Inflammatory macrophage treated with lipopolysaccharide for 1 hour (primary cell): ENCODE data around the gene EPS8.
A peak's percentile ranks its signal among the peaks of the same experiment; 100 is the strongest.
"Not testable (repeated sequence)": the region's sequence is repeated elsewhere in the genome, so short reads cannot be mapped to it uniquely, and the experiment has no call there.

Source experiments
- DNase-seq, 2 donors: peaks; one replicate each; pipeline ENCODE4 v3.0.0-alpha.2; 2020 to 2022

Gene EPS8

GRCh38 chr12:15796493-15797141 lies 7.4 kb upstream of the EPS8 start:
- DNase-seq: peak in 1 of 2 donors; percentile 15

- DNase-seq: no peak
These were observed 5.6 kb upstream of the EPS8 start for GRCh38 chr12:15794836-15795235.

GRCh38 chr12:15794196-15794595 lies 5.0 kb upstream of the EPS8 start:
- DNase-seq: no peak

GRCh38 chr12:15788233-15789219 lies 662 bp downstream of the EPS8 start:
- DNase-seq: peak in 1 of 2 donors; percentile 15

- DNase-seq: no peak
These were observed 1.4 kb downstream of the EPS8 start for GRCh38 chr12:15787778-15788177.

GRCh38 chr12:15786772-15787171 lies 2.4 kb downstream of the EPS8 start:
- no peak for DNase-seq

GRCh38 chr12:15783288-15783687 lies 5.9 kb downstream of the EPS8 start:
- DNase-seq: no peak

GRCh38 chr12:15782667-15783066 lies 6.5 kb downstream of the EPS8 start:
- DNase-seq: no peak

- DNase-seq: no peak
These were observed 9.3 kb downstream of the EPS8 start for GRCh38 chr12:15779925-15780324.

- no peak for DNase-seq
These were observed 11.1 kb downstream of the EPS8 start for GRCh38 chr12:15778126-15778525.

- DNase-seq: no peak
These were observed 11.7 kb downstream of the EPS8 start for GRCh38 chr12:15777355-15778012.

- DNase-seq: no peak
These were observed 12.7 kb downstream of the EPS8 start for GRCh38 chr12:15776532-15776931.

GRCh38 chr12:15774819-15775218 lies 14.4 kb downstream of the EPS8 start:
- no peak for DNase-seq

- peak in 1 of 2 donors; percentile 18 for DNase-seq
These were observed 16.7 kb downstream of the EPS8 start for GRCh38 chr12:15772405-15773018.

GRCh38 chr12:15770581-15770980 lies 18.6 kb downstream of the EPS8 start:
- no peak for DNase-seq

- DNase-seq: no peak
These were observed 19.2 kb downstream of the EPS8 start for GRCh38 chr12:15770021-15770420.

GRCh38 chr12:15769586-15769985 lies 19.6 kb downstream of the EPS8 start:
- DNase-seq: no peak

GRCh38 chr12:15767301-15767700 lies 21.9 kb downstream of the EPS8 start:
- no peak for DNase-seq

GRCh38 chr12:15763328-15763727 lies 25.9 kb downstream of the EPS8 start:
- DNase-seq: no peak

- DNase-seq: not testable (repeated sequence)
These were observed 27.0 kb downstream of the EPS8 start for GRCh38 chr12:15762162-15762561.

- DNase-seq: peak; percentile 61 to 73
These were observed 31.5 kb downstream of the EPS8 start for GRCh38 chr12:15757553-15758255.

GRCh38 chr12:15756822-15757221 lies 32.4 kb downstream of the EPS8 start:
- no peak for DNase-seq
